GM19324 (cell line): ENCODE measurements around the gene MFF.
A peak's percentile ranks its signal among the peaks of the same experiment; 100 is the strongest.
"Not testable (repeated sequence)": the region's sequence is repeated elsewhere in the genome, so short reads cannot be mapped to it uniquely, and the experiment has no call there.

Source experiments
- ATAC-seq: cut with Tn5 transposase; IDR thresholded peaks from one replicate; pipeline ENCODE4 v1.9.1; 2021; ENCODE audit warnings: mild to moderate bottlenecking, moderate library complexity; ENCODE audit not compliant: unreplicated experiment, low FRiP score

Gene MFF

DNA sequence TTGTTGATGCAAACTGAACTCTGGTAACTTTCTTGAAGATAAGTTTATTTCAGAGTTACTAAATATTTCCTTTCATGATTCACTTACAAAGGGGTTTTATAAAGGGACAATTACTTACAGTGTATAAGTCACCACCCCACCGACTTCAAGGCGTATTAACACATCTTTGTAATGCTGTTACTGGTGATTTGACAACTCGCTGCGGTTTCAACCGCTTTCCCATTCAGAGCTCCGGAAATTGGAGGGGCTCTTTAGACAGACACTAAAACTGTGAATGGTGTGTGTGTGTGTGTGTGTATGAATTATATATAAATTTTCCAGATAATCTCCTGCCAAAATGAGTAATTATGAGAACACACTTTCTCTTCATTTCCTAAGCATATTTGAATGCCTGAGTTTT lies 49.1 kb downstream of the MFF start:
- no peak for ATAC-seq

GRCh38 chr2:227376656-227377396 lies 51.8 kb downstream of the MFF start:
- ATAC-seq, result no peak

- ATAC-seq, result no peak
Observed at GRCh38 chr2:227377467-227378351, 52.7 kb downstream of the MFF start.

DNA sequence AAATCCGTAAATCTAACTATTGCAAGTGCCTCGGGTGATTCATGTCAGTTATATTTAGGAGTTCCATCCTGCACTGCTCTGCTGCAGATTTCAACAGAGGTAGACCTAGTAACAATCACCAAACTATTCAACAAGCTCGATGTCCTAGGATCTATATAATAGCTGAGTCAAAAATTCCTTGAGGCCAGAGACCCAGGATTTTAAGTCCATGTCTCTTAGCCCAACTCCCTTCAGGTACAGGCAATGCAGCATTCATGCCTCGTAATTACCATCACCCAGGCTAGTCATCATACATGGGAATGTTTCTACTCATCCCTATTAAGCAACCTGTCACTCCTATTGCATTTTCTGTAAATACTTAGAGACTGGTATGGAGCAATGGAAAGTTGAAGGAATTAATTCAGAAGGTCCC lies 53.3 kb downstream of the MFF start:
- no peak for ATAC-seq

GRCh38 chr2:227379095-227379494 lies 54.0 kb downstream of the MFF start, which contains the start of gene TM4SF20:
TM4SF20 (minus strand) TSS chr2:227379306; CDS start chr2:227379268, 38 bp downstream.
- ATAC-seq, result no peak

- ATAC-seq, result not testable (repeated sequence)
Observed at GRCh38 chr2:227382241-227382835, 57.3 kb downstream of the MFF start.

GRCh38 chr2:227383686-227384085 lies 58.6 kb downstream of the MFF start:
- no peak for ATAC-seq

DNA sequence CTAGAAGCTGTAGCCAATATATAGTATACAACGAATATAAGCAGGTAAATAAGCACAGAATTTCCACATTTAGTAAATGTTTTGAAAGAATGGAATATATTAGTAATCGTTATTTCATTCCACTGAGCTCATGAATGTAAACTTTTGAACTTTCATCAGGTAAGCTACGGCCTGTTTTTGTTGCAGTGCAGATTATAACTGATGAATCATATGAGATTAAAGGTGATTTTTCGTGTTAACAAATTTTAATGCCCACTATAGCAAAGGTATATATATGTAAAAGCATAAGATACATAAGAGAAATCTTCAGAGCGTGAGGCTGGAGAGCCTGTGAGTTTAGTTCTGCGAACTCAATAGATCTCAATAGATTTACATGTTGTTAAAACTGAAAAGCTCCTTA lies 61.6 kb downstream of the MFF start:
- no peak for ATAC-seq

GRCh38 chr2:227387583-227387982 lies 62.5 kb downstream of the MFF start, which contains the start of gene SCYGR1:
SCYGR1 (minus strand) TSS chr2:227387949; CDS start chr2:227387949, 0 bp downstream.
- not testable (repeated sequence) for ATAC-seq

- ATAC-seq, result no peak
Observed at GRCh38 chr2:227388537-227389011, 63.5 kb downstream of the MFF start.

DNA sequence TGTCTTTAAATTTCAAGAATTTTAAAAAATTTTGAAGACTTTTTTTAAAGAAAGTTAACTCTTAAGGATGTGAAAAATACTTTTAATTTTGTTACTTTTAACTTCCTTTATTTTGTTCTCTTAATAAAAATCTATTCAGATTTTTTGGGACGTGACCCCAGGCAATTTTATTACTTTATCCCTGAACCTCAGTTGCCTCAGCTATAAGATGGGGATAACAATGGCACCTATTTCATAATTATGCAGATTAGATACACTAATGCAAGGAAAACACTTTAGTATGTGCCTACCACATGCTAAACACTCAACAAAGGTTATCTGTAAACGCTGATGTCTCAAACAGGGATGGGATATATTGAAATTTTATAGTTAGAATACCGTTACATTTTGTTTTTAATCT lies 64.2 kb downstream of the MFF start:
- ATAC-seq, result no peak

DNA sequence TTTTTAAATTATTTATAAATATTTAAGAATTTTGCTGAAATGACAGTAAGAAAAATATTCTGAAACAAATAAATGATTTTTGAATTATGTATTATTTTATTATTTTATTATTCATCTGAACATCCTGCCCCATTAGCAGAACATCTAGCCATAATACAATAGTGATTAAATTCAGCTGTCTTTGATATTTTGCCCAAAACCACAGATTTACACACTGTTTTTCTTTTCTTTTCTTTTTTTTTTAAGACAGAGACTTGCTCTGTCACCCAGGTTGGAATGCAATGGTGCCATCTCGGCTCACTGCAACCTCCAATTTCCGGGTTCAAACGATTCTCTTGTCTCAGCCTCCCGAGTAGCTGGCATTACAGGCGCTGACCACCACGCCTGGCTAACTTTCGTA lies 64.6 kb downstream of the MFF start:
- no peak for ATAC-seq

GRCh38 chr2:227390468-227391256 lies 65.6 kb downstream of the MFF start:
- ATAC-seq, result no peak

DNA sequence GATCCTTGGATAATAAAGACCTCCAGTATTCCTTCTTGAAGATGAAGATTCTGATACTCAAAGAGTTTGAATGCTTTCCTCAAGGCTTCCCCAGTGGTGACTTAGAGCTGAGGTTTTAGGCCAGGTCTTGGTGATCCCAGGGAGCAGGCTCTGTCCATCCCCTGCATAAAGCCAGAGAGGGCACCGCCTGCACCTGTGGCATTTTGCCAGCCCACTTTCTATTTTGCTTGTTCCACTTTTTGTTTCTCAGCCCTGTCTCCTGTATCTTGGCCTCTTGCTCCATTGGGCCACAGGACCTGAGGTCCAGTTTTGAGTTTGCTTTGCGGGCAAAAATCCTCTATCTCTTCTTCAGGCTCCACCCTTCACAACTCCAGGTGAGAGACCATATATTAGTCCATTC lies 69.3 kb downstream of the MFF start:
- peak; percentile 81 for ATAC-seq

GRCh38 chr2:227395556-227395955 lies 70.5 kb downstream of the MFF start:
- no peak for ATAC-seq

DNA sequence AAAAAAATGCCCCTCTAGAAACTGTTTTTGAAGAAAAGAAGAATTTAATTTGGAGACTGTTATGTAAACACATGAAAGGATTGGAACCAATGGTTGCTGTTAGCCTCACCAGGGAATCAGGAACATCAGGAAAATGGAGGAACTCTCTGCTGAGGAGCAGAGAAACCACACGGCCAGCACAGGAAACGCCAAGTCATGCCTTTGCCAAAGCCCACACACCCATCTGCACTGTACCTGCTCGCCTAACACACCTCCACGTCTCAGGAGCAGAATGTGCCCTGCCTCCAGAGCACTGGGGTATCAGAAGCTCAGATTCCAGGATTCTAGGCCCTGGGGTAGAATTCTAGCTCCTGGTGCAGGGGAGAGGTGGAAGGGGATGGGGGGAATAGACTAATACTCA lies 72.5 kb downstream of the MFF start:
- no peak for ATAC-seq

- no peak for ATAC-seq
Observed at GRCh38 chr2:227398684-227399670, 73.9 kb downstream of the MFF start.

DNA sequence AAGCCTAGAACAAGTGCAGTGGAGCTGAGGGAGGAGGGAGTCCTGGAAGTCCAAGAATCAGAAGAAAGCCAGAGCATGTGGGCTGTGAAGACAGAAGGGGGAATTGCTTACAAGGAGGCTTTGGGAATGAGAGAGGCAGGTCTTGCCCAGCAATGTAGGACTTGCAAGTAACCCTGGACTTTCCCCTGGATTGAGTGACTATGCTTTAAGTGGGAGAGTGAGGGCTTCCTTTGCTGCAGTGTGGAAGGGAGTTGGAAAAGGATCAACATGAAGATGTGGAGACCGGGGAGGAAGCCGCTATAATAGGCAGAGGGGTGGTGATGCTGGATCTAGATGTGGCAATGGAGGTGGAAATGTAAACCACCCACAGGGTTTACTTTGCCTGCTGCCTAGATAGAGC lies 76.5 kb downstream of the MFF start:
- ATAC-seq, result no peak

DNA sequence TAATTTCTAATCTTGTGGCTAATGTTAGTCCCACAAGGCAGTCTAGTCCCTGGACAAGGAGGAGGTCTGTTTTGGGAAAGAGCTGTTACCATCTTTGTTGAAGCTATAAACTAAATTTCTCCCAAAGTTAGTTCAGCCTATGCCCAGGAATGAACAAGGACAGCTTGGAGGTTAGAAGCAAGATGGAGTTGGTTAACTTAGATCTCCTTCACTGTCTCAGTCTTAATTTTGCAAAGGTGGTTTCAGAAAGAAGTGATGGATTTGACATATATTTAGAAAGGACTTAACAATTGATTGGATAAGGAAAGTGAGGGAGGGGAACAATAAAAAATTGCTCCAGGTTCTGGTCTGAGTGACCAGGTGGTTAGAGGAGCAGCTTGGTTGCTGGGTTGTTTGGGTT lies 77.3 kb downstream of the MFF start:
- no peak for ATAC-seq
